Chondrocyte (in vitro differentiated cells): ENCODE measurements around the gene ZMYND11. TPM values are rescaled to one million over a fixed set of nuclear protein-coding genes. Genes with fewer than 3 reads are reported as not detected.

Source experiments
- DNase-seq: peaks from one replicate; pipeline ENCODE4 v3.0.0; 2021; ENCODE audit warnings: mixed read lengths, low spot score
- H3K27ac Mint-ChIP-seq: one replicate; pipeline ENCODE4 v1.8.0; 2021; ENCODE audit warnings: mild to moderate bottlenecking, moderate library complexity, mixed read lengths; ENCODE audit not compliant: unreplicated experiment
- H3K27me3 Mint-ChIP-seq: 2 replicates; pipeline ENCODE4 v1.8.0; 2021; ENCODE audit warnings: low read depth, mixed read lengths
- H3K36me3 Mint-ChIP-seq: 2 replicates; pipeline ENCODE4 v1.8.0; 2021; ENCODE audit warnings: low read depth, mixed read lengths
- H3K4me1 Mint-ChIP-seq: 2 replicates; pipeline ENCODE4 v1.8.0; 2021; ENCODE audit warnings: low read depth, mild to moderate bottlenecking, mixed read lengths
- H3K4me3 Mint-ChIP-seq: one replicate; pipeline ENCODE4 v1.8.0; 2021; ENCODE audit warnings: mild to moderate bottlenecking, moderate library complexity, mixed read lengths; ENCODE audit not compliant: unreplicated experiment
- H3K9me3 Mint-ChIP-seq: 2 replicates; pipeline ENCODE4 v1.8.0; 2021; ENCODE audit warnings: low read depth, mixed read lengths
- total RNA-seq: library from RNA; stranded (reverse); gene quantifications from 3 replicates; pipeline ENCODE4 v1.2.1, GENCODE V29; 2021
- TF ChIP-seq, protein P1 (sequence below): fragments of 200-600 bp; sonication (generic); IDR thresholded peaks from 2 replicates; pipeline ENCODE4 v1.5.0; 2021; ENCODE audit warnings: antibody characterized with exemption, mild to moderate bottlenecking, moderate library complexity

ZMYND11 gene
- total RNA-seq, 1 donor from 2014 or later = 72.0 TPM

DNA sequence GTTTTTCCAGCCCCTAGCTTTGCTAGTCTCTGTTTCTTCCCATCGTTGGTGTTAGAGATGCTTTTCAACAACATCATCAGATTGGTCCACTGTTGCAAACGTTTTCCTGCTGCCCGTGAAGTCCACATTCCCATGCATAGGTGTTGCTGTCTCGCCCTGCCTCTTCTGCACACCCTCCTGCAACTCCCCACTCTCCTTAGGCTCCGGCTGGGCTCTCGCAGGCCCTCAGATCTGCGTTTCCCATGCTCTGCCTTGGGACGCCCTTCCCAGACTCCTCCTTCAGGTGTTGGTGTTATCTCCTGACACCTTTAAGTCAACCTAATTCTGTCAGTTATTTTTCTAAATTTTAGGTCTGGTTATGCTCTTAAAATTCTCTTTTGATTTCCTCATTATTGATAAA, 55.0 kb downstream of the ZMYND11 start:
- no peak overlapping the region for H3K27ac Mint-ChIP-seq
- peaks cover 11% of the 10 kb centered on the region for H3K36me3 Mint-ChIP-seq
- H3K9me3 Mint-ChIP-seq = peaks cover 3% of the 10 kb centered on the region
- H3K4me3 Mint-ChIP-seq = no peak overlapping the region
- H3K27me3 Mint-ChIP-seq = no peaks in the 10 kb centered on the region
- H3K4me1 Mint-ChIP-seq = peaks cover 44% of the 10 kb centered on the region
- DNase-seq = no peak
- TF ChIP-seq, protein P1, sequence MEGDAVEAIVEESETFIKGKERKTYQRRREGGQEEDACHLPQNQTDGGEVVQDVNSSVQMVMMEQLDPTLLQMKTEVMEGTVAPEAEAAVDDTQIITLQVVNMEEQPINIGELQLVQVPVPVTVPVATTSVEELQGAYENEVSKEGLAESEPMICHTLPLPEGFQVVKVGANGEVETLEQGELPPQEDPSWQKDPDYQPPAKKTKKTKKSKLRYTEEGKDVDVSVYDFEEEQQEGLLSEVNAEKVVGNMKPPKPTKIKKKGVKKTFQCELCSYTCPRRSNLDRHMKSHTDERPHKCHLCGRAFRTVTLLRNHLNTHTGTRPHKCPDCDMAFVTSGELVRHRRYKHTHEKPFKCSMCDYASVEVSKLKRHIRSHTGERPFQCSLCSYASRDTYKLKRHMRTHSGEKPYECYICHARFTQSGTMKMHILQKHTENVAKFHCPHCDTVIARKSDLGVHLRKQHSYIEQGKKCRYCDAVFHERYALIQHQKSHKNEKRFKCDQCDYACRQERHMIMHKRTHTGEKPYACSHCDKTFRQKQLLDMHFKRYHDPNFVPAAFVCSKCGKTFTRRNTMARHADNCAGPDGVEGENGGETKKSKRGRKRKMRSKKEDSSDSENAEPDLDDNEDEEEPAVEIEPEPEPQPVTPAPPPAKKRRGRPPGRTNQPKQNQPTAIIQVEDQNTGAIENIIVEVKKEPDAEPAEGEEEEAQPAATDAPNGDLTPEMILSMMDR = no peak

GRCh38 chr10:191703-192518, 56.7 kb downstream of the ZMYND11 start:
- Mint-ChIP-seq H3K9me3 (peaks cover 3% of the 10 kb centered on the region), H3K27ac (no peak overlapping the region), H3K4me1 (peaks cover 40% of the 10 kb centered on the region), H3K4me3 (no peak overlapping the region), H3K27me3 (no peaks in the 10 kb centered on the region), H3K36me3 (peaks cover 9% of the 10 kb centered on the region)
- TF ChIP-seq, protein P1 = no peak
- DNase-seq = no peak

DNA sequence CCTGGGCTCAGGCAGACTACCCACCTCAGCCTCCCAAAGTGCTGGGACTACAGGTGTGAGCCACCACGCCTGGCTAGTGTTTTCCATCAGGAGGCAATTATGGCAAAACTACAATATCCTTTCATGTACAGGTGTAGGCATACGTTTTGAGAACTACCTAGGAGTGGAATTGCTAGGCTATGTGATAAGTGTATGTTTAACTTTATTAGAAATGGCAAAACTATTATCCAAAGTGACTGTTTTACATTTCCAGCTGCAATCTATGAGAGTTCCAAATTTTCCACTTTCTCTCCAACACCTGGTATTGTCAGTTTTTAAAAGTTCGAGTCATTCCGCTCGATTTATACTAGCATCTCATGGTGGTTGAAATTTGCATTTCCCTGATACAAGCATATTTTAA, 59.0 kb downstream of the ZMYND11 start:
- TF ChIP-seq, protein P1 = no peak
- DNase-seq = no peak
- Mint-ChIP-seq H3K9me3 (peaks cover 3% of the 10 kb centered on the region), H3K36me3 (peaks cover 9% of the 10 kb centered on the region), H3K4me3 (no peak overlapping the region), H3K27ac (no peak overlapping the region), H3K4me1 (peaks cover 25% of the 10 kb centered on the region), H3K27me3 (no peaks in the 10 kb centered on the region)

GRCh38 chr10:200405-200804, 65.2 kb downstream of the ZMYND11 start:
- no peak overlapping the region for H3K27ac Mint-ChIP-seq
- no peak overlapping the region for H3K4me3 Mint-ChIP-seq
- no peaks in the 10 kb centered on the region for H3K27me3 Mint-ChIP-seq
- H3K9me3 Mint-ChIP-seq = no peaks in the 10 kb centered on the region
- TF ChIP-seq, protein P1 = no peak
- peaks cover 1% of the 10 kb centered on the region for H3K36me3 Mint-ChIP-seq
- peaks cover 14% of the 10 kb centered on the region for H3K4me1 Mint-ChIP-seq
- no peak for DNase-seq

DNA sequence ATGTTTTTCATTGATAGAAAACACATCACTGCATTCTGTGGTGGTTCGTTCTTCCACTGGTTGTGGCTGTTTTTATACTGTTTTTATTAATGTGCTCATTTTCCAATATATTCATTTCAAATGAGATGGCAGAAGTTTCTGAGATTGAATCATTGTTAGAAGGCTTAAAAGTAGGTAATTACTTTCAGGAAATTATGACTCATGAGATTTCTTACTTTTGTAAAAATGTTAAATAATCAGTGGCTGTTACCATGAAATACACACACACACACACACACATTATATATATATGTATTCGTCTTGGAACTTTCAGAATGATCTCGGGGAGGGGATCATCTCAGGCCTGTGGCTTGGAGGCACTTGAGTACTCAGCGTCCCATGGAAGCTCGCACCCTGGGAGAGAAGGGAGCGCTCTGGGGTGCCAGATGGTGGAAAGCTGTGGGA, 66.1 kb downstream of the ZMYND11 start:
- H3K27ac Mint-ChIP-seq = peak overlapping the region; percentile 72
- DNase-seq = no peak
- TF ChIP-seq, protein P1 = no peak
- H3K36me3 Mint-ChIP-seq = peaks cover 1% of the 10 kb centered on the region
- H3K4me3 Mint-ChIP-seq = no peak overlapping the region
- H3K27me3 Mint-ChIP-seq = no peaks in the 10 kb centered on the region
- H3K9me3 Mint-ChIP-seq = no peaks in the 10 kb centered on the region
- H3K4me1 Mint-ChIP-seq = peaks cover 14% of the 10 kb centered on the region
